GOT3 (cell line): ENCODE data around the gene BLCAP.

ENCODE experiments used
- DNase-seq: peaks from one replicate; lab custom pipeline; 2025; ENCODE audit warnings: mixed read lengths; lab: John Stamatoyannopoulos, UW

Gene BLCAP

GRCh38 chr20:37529214-37529967, 1.7 kb upstream of the BLCAP start:
- no peak for DNase-seq

- DNase-seq = no peak
Observed at GRCh38 chr20:37528446-37529213, 954 bp upstream of the BLCAP start.

- DNase-seq = no peak
Observed at GRCh38 chr20:37526839-37527637, 638 bp downstream of the BLCAP start.

- no peak for DNase-seq
Observed at GRCh38 chr20:37526238-37526838, 1.3 kb downstream of the BLCAP start.

GRCh38 chr20:37525810-37526209, 1.9 kb downstream of the BLCAP start:
- DNase-seq = no peak

GRCh38 chr20:37524859-37525708, 2.6 kb downstream of the BLCAP start:
- no peak for DNase-seq

- no peak for DNase-seq
Observed at GRCh38 chr20:37523911-37524700, 3.6 kb downstream of the BLCAP start.

- DNase-seq = no peak
Observed at GRCh38 chr20:37523012-37523391, 4.7 kb downstream of the BLCAP start.

- no peak for DNase-seq
Observed at GRCh38 chr20:37522260-37523011, 5.2 kb downstream of the BLCAP start.

GRCh38 chr20:37521061-37521771, 6.5 kb downstream of the BLCAP start, which contains the start of gene NNAT:
Gene NNAT (plus strand): TSS chr20:37521250. CDS start chr20:37521332, 82 bp downstream.
- no peak for DNase-seq

GRCh38 chr20:37520419-37520955, 7.2 kb downstream of the BLCAP start:
- no peak for DNase-seq

GRCh38 chr20:37519508-37520418, 7.9 kb downstream of the BLCAP start:
- DNase-seq = no peak

- DNase-seq = no peak
Observed at GRCh38 chr20:37518606-37519507, 8.8 kb downstream of the BLCAP start.

- no peak for DNase-seq
Observed at GRCh38 chr20:37518059-37518458, 9.6 kb downstream of the BLCAP start.

GRCh38 chr20:37516811-37517750, 10.6 kb downstream of the BLCAP start:
- DNase-seq = no peak
